Testis (tissue), 3 donors: ENCODE measurements around the gene SPOUT1. TPM values are rescaled to one million over a fixed set of nuclear protein-coding genes. Genes with fewer than 3 reads are reported as not detected.
A peak's percentile ranks its signal among the peaks of the same experiment; 100 is the strongest.

Experiments used
- DNase-seq: peaks from one replicate; pipeline ENCODE4 v3.0.0-alpha.2; 2019
- H3K27ac ChIP-seq, 2 donors: fragments of 200-600 bp; sonication (generic); one replicate each; pipeline ENCODE4 v1.5.1; 2019
- H3K27me3 ChIP-seq: fragments of 200-600 bp; sonication (generic); one replicate; pipeline ENCODE4 v1.5.1; 2019
- H3K36me3 ChIP-seq: fragments of 200-600 bp; sonication (generic); one replicate; pipeline ENCODE4 v1.5.1; 2017; ENCODE audit warnings: low read depth; ENCODE audit errors: missing control alignments
- H3K4me1 ChIP-seq: fragments of 200-600 bp; sonication (generic); one replicate; pipeline ENCODE4 v1.5.1; 2019
- H3K4me3 ChIP-seq, 2 donors: fragments of 200-600 bp; sonication (generic); one replicate each; pipeline ENCODE4 v1.5.1; 2017 to 2019
- H3K9me3 ChIP-seq: fragments of 200-600 bp; sonication (generic); one replicate; pipeline ENCODE4 v1.5.1; 2017
- POLR2A ChIP-seq: fragments of 450-650 bp; IDR thresholded peaks from one replicate; pipeline ENCODE4 v1.6.1; 2017; ENCODE audit warnings: antibody characterized with exemption, mild to moderate bottlenecking, moderate library complexity
- WGBS, 2 donors: methylation state at CpG; one replicate each; pipeline ENCODE4 v1.1.5; 2018; 5-methylcytosine and 5-hydroxymethylcytosine counted together
- intact Hi-C: fragments of 100-400 bp; cut with DNase I; formaldehyde crosslinking; loops from one replicate; pipeline ENCODE4 v1.15.1; 2023; ENCODE audit warnings: low total_unique reads
- polyA plus RNA-seq: library from polyadenylated mRNA; stranded (reverse); fragments of 350-450 nt; fragmentation: Illumina TruSeq; extraction: RNeasy Lipid Tissue Mini Kit (QIAGEN cat#74804); gene quantifications from one replicate; pipeline ENCODE4 v1.2.3, GENCODE V29; 2014; ENCODE audit warnings: low read depth, low replicate concordance; ENCODE audit not compliant: insufficient read depth
- total RNA-seq, 2 donors: library from RNA; depleted of rRNA; stranded (reverse); fragments of >200 nt; gene quantifications; one replicate each; pipeline ENCODE4 v1.2.3, GENCODE V29; 2016
- TF ChIP-seq, protein P1 (sequence below), 3 experiments: fragments of 450-650 bp in 2 of 3; fragments of 200-600 bp in 1 of 3; sonication (generic) in 1 of 3; IDR thresholded peaks; one replicate each; pipeline ENCODE4 v1.5.1; 2016 to 2019; ENCODE audit warnings: antibody characterized with exemption in 3 of 3, mild to moderate bottlenecking in 2 of 3, moderate library complexity in 1 of 3

The SPOUT1 gene
- total and polyA plus RNA-seq, 3 donors from 2014 or later: 14.4 to 43.2 (median 34.0) TPM

DNA sequence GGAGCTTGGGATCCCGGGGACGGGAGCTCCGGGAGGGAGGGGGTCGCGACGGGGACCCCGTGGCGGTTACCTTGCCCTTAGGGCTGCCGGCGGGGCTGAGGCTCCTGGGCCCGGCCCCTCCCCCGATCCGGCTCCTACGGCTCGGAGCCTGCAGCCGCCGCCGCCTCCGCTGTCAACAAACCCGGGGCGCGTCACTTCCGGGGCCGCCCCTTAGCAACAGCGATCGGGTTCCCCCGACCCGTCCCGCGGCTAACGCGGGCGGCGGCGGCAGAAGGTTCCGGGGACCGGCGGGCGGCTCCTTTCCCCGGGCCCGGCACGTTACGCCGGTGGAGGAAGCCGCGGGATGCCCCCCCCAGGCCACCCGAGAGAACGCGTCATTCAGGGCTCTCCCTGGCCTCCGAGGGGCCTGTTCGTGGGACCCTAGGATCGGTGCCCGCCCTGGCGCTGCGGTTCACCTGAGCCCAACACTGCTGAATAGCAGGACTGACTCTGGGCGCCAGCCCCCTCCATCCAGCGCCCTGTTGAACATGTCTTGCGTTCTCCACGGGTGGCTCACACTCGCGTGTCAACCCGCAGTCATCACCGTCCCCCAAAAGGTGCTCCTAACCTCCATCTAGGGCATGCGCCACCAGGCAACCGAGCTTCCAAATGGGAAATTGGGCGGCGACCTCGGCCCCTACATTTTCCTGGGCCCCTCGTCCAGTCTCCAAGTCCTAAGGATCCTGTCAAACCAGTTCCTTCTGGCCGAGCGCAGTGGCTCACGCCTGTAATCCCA lies 57.7 kb downstream of the SPOUT1 start, which contains the start of gene ZER1:
TSS of gene ZER1 (minus strand) at position 183 of the 775 bp plus-strand sequence. CDS start 16,362 bp downstream, outside the sequence.
- Histone ChIP-seq H3K27me3 (no peaks in the 10 kb centered on the region), H3K9me3 (no peaks in the 10 kb centered on the region), H3K4me1 (peaks cover 14% of the 10 kb centered on the region), H3K4me3 (peak within 1 kb of the TSS; percentile 99 to 100), H3K27ac (peak within 1 kb of the TSS; percentile 79 to 94), H3K36me3 (no peaks in the 10 kb centered on the region)
- TF ChIP-seq, protein P1, sequence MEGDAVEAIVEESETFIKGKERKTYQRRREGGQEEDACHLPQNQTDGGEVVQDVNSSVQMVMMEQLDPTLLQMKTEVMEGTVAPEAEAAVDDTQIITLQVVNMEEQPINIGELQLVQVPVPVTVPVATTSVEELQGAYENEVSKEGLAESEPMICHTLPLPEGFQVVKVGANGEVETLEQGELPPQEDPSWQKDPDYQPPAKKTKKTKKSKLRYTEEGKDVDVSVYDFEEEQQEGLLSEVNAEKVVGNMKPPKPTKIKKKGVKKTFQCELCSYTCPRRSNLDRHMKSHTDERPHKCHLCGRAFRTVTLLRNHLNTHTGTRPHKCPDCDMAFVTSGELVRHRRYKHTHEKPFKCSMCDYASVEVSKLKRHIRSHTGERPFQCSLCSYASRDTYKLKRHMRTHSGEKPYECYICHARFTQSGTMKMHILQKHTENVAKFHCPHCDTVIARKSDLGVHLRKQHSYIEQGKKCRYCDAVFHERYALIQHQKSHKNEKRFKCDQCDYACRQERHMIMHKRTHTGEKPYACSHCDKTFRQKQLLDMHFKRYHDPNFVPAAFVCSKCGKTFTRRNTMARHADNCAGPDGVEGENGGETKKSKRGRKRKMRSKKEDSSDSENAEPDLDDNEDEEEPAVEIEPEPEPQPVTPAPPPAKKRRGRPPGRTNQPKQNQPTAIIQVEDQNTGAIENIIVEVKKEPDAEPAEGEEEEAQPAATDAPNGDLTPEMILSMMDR (IDR thresholded peaks at IDR 0.05): peak in 1 of 3 experiments; percentile 23
- TF ChIP-seq POLR2A: no peak
- DNase-seq: peak; percentile 95
- intact Hi-C loops: no loop called here
- WGBS, 2 donors: 1 to 5% methylated on average over 7 to 61 of the region's 72 CpGs

DNA sequence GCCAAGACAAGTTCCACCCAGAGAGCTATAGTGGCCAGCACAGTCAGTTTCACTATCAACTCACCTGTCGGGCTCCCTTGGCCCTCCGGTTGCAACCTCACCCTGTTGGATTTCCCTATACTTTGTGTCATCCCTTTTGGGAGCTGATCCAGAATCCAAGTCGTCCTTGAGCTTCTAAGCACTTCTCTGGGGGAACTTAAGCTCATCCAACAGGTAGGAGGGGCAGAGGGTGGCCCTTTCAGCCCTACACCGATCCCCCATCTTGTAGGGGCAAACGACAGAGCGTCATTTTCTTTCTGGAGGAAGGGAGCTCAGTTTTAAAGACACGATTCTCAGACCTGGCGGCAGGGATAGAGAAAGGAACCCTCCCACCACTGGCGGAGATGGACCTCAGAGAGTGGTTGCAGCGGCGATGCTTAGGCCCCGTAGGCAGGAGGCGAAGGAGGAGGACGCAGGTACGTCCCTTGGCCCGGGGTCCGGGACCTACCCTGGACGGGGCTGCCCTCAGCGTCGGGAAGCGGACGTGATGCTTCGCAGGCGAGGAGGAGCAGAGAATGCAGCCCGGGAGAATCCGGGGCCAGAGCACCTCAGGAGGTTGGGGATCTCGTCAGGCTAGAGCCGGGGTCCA lies 58.4 kb downstream of the SPOUT1 start:
- 0 to 1% methylated on average over 16 to 24 of the region's 28 CpGs for WGBS, 2 donors
- Histone ChIP-seq H3K4me3 (peak overlapping the region; percentile 99 to 100), H3K27me3 (no peaks in the 10 kb centered on the region), H3K9me3 (no peaks in the 10 kb centered on the region), H3K27ac (peak overlapping the region; percentile 79 to 94), H3K4me1 (peaks cover 14% of the 10 kb centered on the region), H3K36me3 (no peaks in the 10 kb centered on the region)
- peak; percentile 32 for DNase-seq
- TF ChIP-seq POLR2A: no peak
- TF ChIP-seq, protein P1 (IDR thresholded peaks at IDR 0.05): no peak
- intact Hi-C loops: no loop called here

DNA sequence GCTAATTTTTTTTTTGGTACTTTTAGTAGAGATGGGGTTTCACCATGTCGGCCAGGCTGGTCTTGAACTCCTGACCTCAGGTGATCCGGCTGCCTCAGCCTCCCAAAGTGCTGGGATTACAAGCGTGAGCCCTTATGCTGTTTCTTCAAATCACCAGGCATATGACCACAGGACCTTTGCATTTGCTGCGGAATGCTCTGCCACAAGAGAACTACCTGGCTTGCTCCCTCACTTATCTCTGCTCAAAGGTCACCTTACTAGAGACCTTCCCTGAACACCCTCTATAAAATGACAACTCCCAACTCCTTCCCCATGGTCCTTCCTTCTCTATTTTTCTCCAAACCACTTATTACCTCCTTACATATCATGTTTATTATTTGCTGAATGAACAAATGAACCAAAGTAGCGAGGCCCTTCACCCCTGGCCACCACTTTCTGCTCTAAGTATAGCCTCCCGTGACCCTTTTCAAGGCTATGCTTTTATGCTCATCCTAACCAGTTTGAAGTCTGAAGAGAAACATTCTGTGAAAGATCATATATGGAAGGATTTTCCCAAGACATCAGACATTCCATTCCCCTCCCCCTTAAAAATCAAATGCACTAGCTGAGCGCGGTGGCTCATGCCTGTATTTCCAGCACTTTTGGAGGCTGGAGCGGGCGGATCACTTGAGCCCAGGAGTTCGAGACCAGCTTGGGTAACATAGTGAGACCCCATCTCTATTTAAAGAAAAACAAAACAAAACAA lies 59.1 kb downstream of the SPOUT1 start:
- Histone ChIP-seq H3K36me3 (no peaks in the 10 kb centered on the region), H3K27ac (peak overlapping the region; percentile 79 to 94), H3K9me3 (no peaks in the 10 kb centered on the region), H3K27me3 (no peaks in the 10 kb centered on the region), H3K4me3 (peak overlapping the region; percentile 99 to 100), H3K4me1 (peaks cover 14% of the 10 kb centered on the region)
- WGBS, 2 donors: 59 to 60% methylated on average over 11 of the region's 11 CpGs
- DNase-seq: no peak
- intact Hi-C loops: no loop called here
- TF ChIP-seq POLR2A: no peak
- TF ChIP-seq, protein P1 (IDR thresholded peaks at IDR 0.05): no peak

Other genes with a start within 250 kb of the SPOUT1 start
- 10 to 100 TPM; 78.4 to 96.7 TPM for gene DYNC2I2, start 172.9 kb downstream of the SPOUT1 start, total RNA-seq
- 102 TPM for gene DYNC2I2, start 172.9 kb downstream of the SPOUT1 start, polyA plus RNA-seq
- 100 to 1,000 TPM; 113 to 142 TPM for gene SET, start 140.6 kb downstream of the SPOUT1 start, total RNA-seq
- 159 TPM for gene SET, start 140.6 kb downstream of the SPOUT1 start, polyA plus RNA-seq
- gene PKN3, start 127.3 kb downstream of the SPOUT1 start, total RNA-seq: 1 to 10 TPM; 3.6 to 7.2 TPM
- 4.2 TPM for gene PKN3, start 127.3 kb downstream of the SPOUT1 start, polyA plus RNA-seq
- 10 to 100 TPM; 36.4 to 57.5 TPM for gene ZDHHC12, start 105.7 kb downstream of the SPOUT1 start, total RNA-seq
- gene ZDHHC12, start 105.7 kb downstream of the SPOUT1 start, polyA plus RNA-seq: 39.3 TPM
- gene ZER1, start 57.9 kb downstream of the SPOUT1 start, total RNA-seq: 100 to 1,000 TPM in 1 of 2 donors, 10 to 100 TPM in 1; 96.8 to 112 TPM
- 118 TPM for gene ZER1, start 57.9 kb downstream of the SPOUT1 start, polyA plus RNA-seq
- 10 to 100 TPM; 14.3 to 15.7 TPM for gene TBC1D13, start 42.5 kb downstream of the SPOUT1 start, total RNA-seq
- gene TBC1D13, start 42.5 kb downstream of the SPOUT1 start, polyA plus RNA-seq: 15.5 TPM
- 10 to 100 TPM; 28.9 to 30.4 TPM for gene ENDOG, start 11.3 kb downstream of the SPOUT1 start, total RNA-seq
- 33.9 TPM for gene ENDOG, start 11.3 kb downstream of the SPOUT1 start, polyA plus RNA-seq
- 10 to 100 TPM; 14.0 to 18.0 TPM for gene KYAT1, start 52.2 kb upstream of the SPOUT1 start, total RNA-seq
- gene KYAT1, start 52.2 kb upstream of the SPOUT1 start, polyA plus RNA-seq: 11.6 TPM
- gene LRRC8A, start 52.3 kb upstream of the SPOUT1 start, total RNA-seq: 10 to 100 TPM; 54.3 to 61.3 TPM
- 30.9 TPM for gene LRRC8A, start 52.3 kb upstream of the SPOUT1 start, polyA plus RNA-seq
- 10 to 100 TPM; 10.9 to 18.5 TPM for gene PHYHD1, start 91.2 kb upstream of the SPOUT1 start, total RNA-seq
- gene PHYHD1, start 91.2 kb upstream of the SPOUT1 start, polyA plus RNA-seq: 15.1 TPM
- 10 to 100 TPM; 26.4 to 29.4 TPM for gene DOLK, start 117.8 kb upstream of the SPOUT1 start, total RNA-seq
- gene DOLK, start 117.8 kb upstream of the SPOUT1 start, polyA plus RNA-seq: 36.9 TPM
- gene NUP188, start 117.9 kb upstream of the SPOUT1 start, total RNA-seq: 100 to 1,000 TPM; 165 to 184 TPM
- 241 TPM for gene NUP188, start 117.9 kb upstream of the SPOUT1 start, polyA plus RNA-seq
- gene SH3GLB2, start 198.5 kb upstream of the SPOUT1 start, total RNA-seq: 10 to 100 TPM; 88.8 to 92.2 TPM
- 62.3 TPM for gene SH3GLB2, start 198.5 kb upstream of the SPOUT1 start, polyA plus RNA-seq
- 10 to 100 TPM; 42.0 to 42.7 TPM for gene MIGA2, start 206.8 kb upstream of the SPOUT1 start, total RNA-seq
- gene MIGA2, start 206.8 kb upstream of the SPOUT1 start, polyA plus RNA-seq: 22.9 TPM